ENCODE measurements around the gene GASK1A. TPM values are rescaled to one million over a fixed set of nuclear protein-coding genes. Genes with fewer than 3 reads are reported as not detected.

The GASK1A gene
- total and polyA plus RNA-seq, 2 donors (not counting 3 experiments of a cell fraction or from before 2014, with no cell fraction given) = 0.04 TPM; not detected in 1

GRCh38 chr3:42999212-42999611, 20.1 kb downstream of the GASK1A start:
- Histone ChIP-seq H3K4me1 (ENCODE audit: control insufficient read depth, extremely low read depth, insufficient read depth, low read length) (no peaks in the 10 kb centered on the region), H2AFZ (ENCODE audit: low read depth, low read length) (no peak overlapping the region), H3K4me2 (ENCODE audit: insufficient read depth, low read length) (no peak overlapping the region), H3K9me1 (replicated peaks; ENCODE audit: control insufficient read depth, extremely low read depth, insufficient read depth, low read length) (no peaks in the 10 kb centered on the region), H3K27me3 (ENCODE audit: control insufficient read depth in 2 of 2, insufficient read depth in 2 of 2, low read length in 2 of 2) (peaks cover 2 to 3% of the 10 kb centered on the region in 2 experiments), H3K36me3 (ENCODE audit: control insufficient read depth in 2 of 2, extremely low read depth in 1 of 2, insufficient read depth in 2 of 2, low read length in 2 of 2) (no peaks in the 10 kb centered on the region), H3K79me2 (ENCODE audit: control insufficient read depth, insufficient read depth, low read length) (no peaks in the 10 kb centered on the region), H4K20me1 (replicated peaks; ENCODE audit: control insufficient read depth, extremely low read depth, insufficient read depth, low read length) (no peaks in the 10 kb centered on the region), H3K9ac (replicated peaks; ENCODE audit: extremely low read depth, insufficient read depth, low read length) (no peak overlapping the region), H3K9me3 (replicated peaks; ENCODE audit: control insufficient read depth, insufficient read depth, low read length) (no peaks in the 10 kb centered on the region), H3K4me3 (replicated peaks in 1 of 3; ENCODE audit: insufficient read depth in 1 of 3, low read depth in 1 of 3, low read length in 3 of 3) (no peak overlapping the region), H3K27ac (ENCODE audit: insufficient read depth, low read depth, low read length) (no peak overlapping the region)
- BruUV-seq (replicated peaks) = no TSS peak
- no peak for DNase-seq (ENCODE audit: low read depth, low spot score)
- intact Hi-C loops (cut with micrococcal nuclease) = no loop called here
- CTCF ChIA-PET = interaction anchor here (1.0 kb wide), 2 partner anchors 10 to 16 kb away, joined by 3 read pairs; no protein-coding TSS in a partner anchor
- dilution Hi-C loops (cut with MboI; ENCODE audit: extremely low pct_ligation_motif_present, low sequenced_read_pairs) = no loop called here
- POLR2A ChIA-PET = no interaction called here
- TF ChIP-seq EZH2 (IDR thresholded peaks at IDR 0.05; ENCODE audit: borderline replicate concordance, low read depth, low read length, severe bottlenecking) (no peak), POLR2AphosphoS5 (IDR thresholded peaks at IDR 0.05; ENCODE audit: insufficient read depth, low read depth, low read length) (no peak), JUN (IDR thresholded peaks at IDR 0.05; ENCODE audit: borderline replicate concordance, insufficient read depth, insufficient read length, low read depth) (no peak), MAX (IDR thresholded peaks at IDR 0.05; ENCODE audit: insufficient read depth, insufficient read length) (no peak), FOS (IDR thresholded peaks at IDR 0.05; ENCODE audit: borderline replicate concordance, insufficient read depth, low read length) (no peak), GATA2 (IDR thresholded peaks at IDR 0.05; ENCODE audit: insufficient read depth, insufficient read length, low read depth, low read length) (no peak), POLR2A (IDR thresholded peaks at IDR 0.05; ENCODE audit: low read depth, low read length) (no peak), MYC (IDR thresholded peaks at IDR 0.05; ENCODE audit: low read depth, low read length) (no peak), CTCF (IDR thresholded peaks at IDR 0.05; ENCODE audit: extremely low read depth in 1 of 2, insufficient read depth in 1 of 2, low read depth in 1 of 2, low read length in 2 of 2) (no peak)
- no peak for FAIRE-seq

All from endothelial cell of umbilical vein (primary cell).